Activated B cell treated with CpG ODN at 0.5 μM for 24 hours (primary cell): ENCODE results near the gene LRRC75B. TPM values are rescaled to one million over a fixed set of nuclear protein-coding genes. Genes with fewer than 3 reads are reported as not detected.

Experiments
- ATAC-seq: fragments of 200-7000 bp; cut with Tn5 transposase; one replicate; pipeline ENCODE4 v1.10.0; 2021; ENCODE audit warnings: low read depth, mild to moderate bottlenecking, moderate library complexity
- CTCF ChIA-PET: fragments of 350-600 bp; sonication (Branson Sonifier 250); formaldehyde crosslinking; loops from one replicate; lab custom pipeline; 2021; ENCODE audit warnings: antibody characterized with exemption; lab: Charles Lee
- POLR2A ChIA-PET: fragments of 350-600 bp; sonication (Branson Sonifier 250); formaldehyde crosslinking; loops from one replicate; lab custom pipeline; 2021; ENCODE audit warnings: antibody characterized with exemption; lab: Charles Lee
- DNase-seq: peaks from one replicate; pipeline ENCODE4 v3.0.0; 2022
- H3K27ac Mint-ChIP-seq: one replicate; pipeline ENCODE4 v1.8.0; 2020; ENCODE audit warnings: mixed read lengths
- H3K27me3 Mint-ChIP-seq: one replicate; pipeline ENCODE4 v1.8.0; 2021; ENCODE audit warnings: mixed read lengths
- H3K36me3 Mint-ChIP-seq: one replicate; pipeline ENCODE4 v1.8.0; 2021; ENCODE audit warnings: low read depth, mixed read lengths
- H3K4me1 Mint-ChIP-seq: one replicate; pipeline ENCODE4 v1.8.0; 2021; ENCODE audit warnings: mixed read lengths
- H3K4me3 Mint-ChIP-seq: one replicate; pipeline ENCODE4 v1.8.0; 2020; ENCODE audit warnings: mild to moderate bottlenecking, mixed read lengths
- H3K9me3 Mint-ChIP-seq: one replicate; pipeline ENCODE4 v1.8.0; 2020; ENCODE audit warnings: mixed read lengths
- CTCF ChIP-seq: fragments of 200-600 bp; IDR thresholded peaks from one replicate; pipeline ENCODE4 v1.8.0; 2022; ENCODE audit warnings: antibody characterized with exemption, mild to moderate bottlenecking
- intact Hi-C: fragments of 100-400 bp; cut with micrococcal nuclease; formaldehyde crosslinking; loops from one replicate; pipeline ENCODE4 v1.15.1; 2024
- total RNA-seq: library from RNA; stranded (reverse); gene quantifications from 2 replicates; pipeline ENCODE4 v1.2.3, GENCODE V29; 2022

Gene LRRC75B
- total RNA-seq, 1 donor from 2014 or later, result 0.82 TPM

- ATAC-seq, result no peak
- H3K36me3 Mint-ChIP-seq, result peaks cover 64% of the 10 kb centered on the region
- peaks cover 65% of the 10 kb centered on the region for H3K4me1 Mint-ChIP-seq
- ChIA-PET CTCF (interaction anchor here (0.8 kb wide), 1 partner anchor 129 kb away, joined by 3 read pairs; no protein-coding TSS in a partner anchor), POLR2A (no interaction called here)
- no peak for DNase-seq
- H3K27ac Mint-ChIP-seq, result peak overlapping the region; percentile 98
- H3K9me3 Mint-ChIP-seq, result no peaks in the 10 kb centered on the region
- intact Hi-C loops, result no loop called here
- no peaks in the 10 kb centered on the region for H3K27me3 Mint-ChIP-seq
- no peak for TF ChIP-seq CTCF
- peak overlapping the region; percentile 66 for H3K4me3 Mint-ChIP-seq
Measured at GRCh38 chr22:24550028-24550901, 42.6 kb downstream of the LRRC75B start.

- ChIA-PET CTCF (interaction anchor here (1.1 kb wide), 1 partner anchor 21 kb away, joined by 5 read pairs; no protein-coding TSS in a partner anchor), POLR2A (no interaction called here)
- intact Hi-C loops, result no loop called here
Measured at GRCh38 chr22:24548812-24549211, 44.1 kb downstream of the LRRC75B start.

GRCh38 chr22:24543679-24544243, 49.1 kb downstream of the LRRC75B start:
- Mint-ChIP-seq H3K4me3 (no peak overlapping the region), H3K27ac (no peak overlapping the region), H3K27me3 (no peaks in the 10 kb centered on the region), H3K36me3 (peaks cover 93% of the 10 kb centered on the region), H3K4me1 (peaks cover 42% of the 10 kb centered on the region), H3K9me3 (no peaks in the 10 kb centered on the region)
- TF ChIP-seq CTCF, result no peak
- POLR2A ChIA-PET, result no interaction called here
- DNase-seq (no peak), ATAC-seq (no peak)
- CTCF ChIA-PET, result no interaction called here
- intact Hi-C loops, result no loop called here

More at GRCh38 chr22:24548812-24549211, 44.1 kb downstream of the LRRC75B start:
- peaks cover 72% of the 10 kb centered on the region for H3K36me3 Mint-ChIP-seq
- no peak for TF ChIP-seq CTCF
- H3K27me3 Mint-ChIP-seq, result no peaks in the 10 kb centered on the region
- peaks cover 56% of the 10 kb centered on the region for H3K4me1 Mint-ChIP-seq
- no peak for ATAC-seq
- H3K9me3 Mint-ChIP-seq, result no peaks in the 10 kb centered on the region
- H3K4me3 Mint-ChIP-seq, result no peak overlapping the region
- no peak overlapping the region for H3K27ac Mint-ChIP-seq
- no peak for DNase-seq

- Mint-ChIP-seq H3K27ac (peak overlapping the region; percentile 35), H3K9me3 (no peaks in the 10 kb centered on the region), H3K4me1 (peaks cover 39% of the 10 kb centered on the region), H3K27me3 (no peaks in the 10 kb centered on the region), H3K36me3 (peaks cover 89% of the 10 kb centered on the region), H3K4me3 (no peak overlapping the region)
- no peak for TF ChIP-seq CTCF
- ChIA-PET POLR2A (interaction anchor here (2.6 kb wide), 1 partner anchor 11 kb away, joined by 22 read pairs; the partner anchor contains the start of gene GUCD1), CTCF (no interaction called here)
- no peak for ATAC-seq
- intact Hi-C loops, result no loop called here
- no peak for DNase-seq
Measured at GRCh38 chr22:24543185-24543601, 49.7 kb downstream of the LRRC75B start.

GRCh38 chr22:24542641-24543040, 50.2 kb downstream of the LRRC75B start:
- DNase-seq, result no peak
- no peaks in the 10 kb centered on the region for H3K9me3 Mint-ChIP-seq
- intact Hi-C loops, result no loop called here
- no peak for ATAC-seq
- no peak for TF ChIP-seq CTCF
- ChIA-PET POLR2A (interaction anchor here (2.6 kb wide), 1 partner anchor 11 kb away, joined by 22 read pairs; the partner anchor contains the start of gene GUCD1), CTCF (no interaction called here)
- H3K27ac Mint-ChIP-seq, result peak overlapping the region; percentile 69
- no peak overlapping the region for H3K4me3 Mint-ChIP-seq
- no peaks in the 10 kb centered on the region for H3K27me3 Mint-ChIP-seq
- peaks cover 89% of the 10 kb centered on the region for H3K36me3 Mint-ChIP-seq
- peaks cover 39% of the 10 kb centered on the region for H3K4me1 Mint-ChIP-seq
